HEK293 (cell line): ENCODE measurements around the gene CTCF.

ENCODE experiments used
- TCF7L2 ChIP-seq: IDR thresholded peaks from 2 replicates; pipeline ENCODE4 v1.6.1; 2011; ENCODE audit warnings: low read depth, mild to moderate bottlenecking, inconsistent platforms, low read length, moderate library complexity, borderline replicate concordance
- ZSCAN30 ChIP-seq: fragments of 450-650 bp; IDR thresholded peaks from 2 replicates; pipeline ENCODE4 v1.5.1; 2018; ENCODE audit warnings: missing biosample characterization, mild to moderate bottlenecking, missing genetic modification characterization, moderate library complexity
- TF ChIP-seq, protein P1 (sequence below): fragments of 450-650 bp; formaldehyde crosslinking; IDR thresholded peaks from 2 replicates; pipeline ENCODE4 v1.5.1; 2016; ENCODE audit warnings: missing biosample characterization, missing genetic modification characterization

DNA sequence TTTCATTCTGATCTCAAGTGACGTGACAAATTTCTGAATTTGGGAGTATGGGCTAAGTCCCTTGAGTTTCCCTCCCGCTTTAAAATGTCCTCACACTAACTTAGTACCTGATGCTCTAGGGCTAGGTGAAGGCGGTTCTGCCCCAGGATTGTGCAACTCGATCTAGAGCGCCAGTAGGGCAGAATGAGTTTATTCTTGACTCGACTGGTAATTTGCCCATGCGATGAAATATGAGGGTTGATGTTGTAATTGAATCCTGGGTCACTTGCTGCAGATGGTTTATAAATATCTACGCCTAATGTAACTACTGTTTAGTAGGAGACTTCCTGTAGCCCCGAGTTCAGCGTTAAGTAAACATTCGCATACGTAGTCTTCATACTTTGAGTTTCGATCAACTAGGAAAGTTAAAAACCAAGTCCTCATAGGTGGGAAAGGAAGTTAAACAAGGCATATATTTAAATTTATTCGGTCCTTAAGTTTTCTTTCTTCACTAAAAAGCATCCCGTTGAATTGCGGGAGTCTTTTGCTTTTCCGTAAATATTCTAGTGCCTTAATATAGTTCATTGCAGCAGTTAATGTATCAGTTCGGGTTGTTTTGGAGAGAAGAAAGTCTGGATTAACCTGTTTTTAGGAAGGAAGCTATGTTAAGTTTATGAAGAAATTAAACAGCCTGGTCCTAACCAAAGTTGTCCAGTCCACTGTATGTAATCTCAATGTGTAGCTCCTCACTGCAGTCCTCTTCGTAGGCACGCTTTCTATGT is 1.6 kb downstream of the CTCF start:
- TF ChIP-seq TCF7L2, result no peak
- TF ChIP-seq, protein P1, sequence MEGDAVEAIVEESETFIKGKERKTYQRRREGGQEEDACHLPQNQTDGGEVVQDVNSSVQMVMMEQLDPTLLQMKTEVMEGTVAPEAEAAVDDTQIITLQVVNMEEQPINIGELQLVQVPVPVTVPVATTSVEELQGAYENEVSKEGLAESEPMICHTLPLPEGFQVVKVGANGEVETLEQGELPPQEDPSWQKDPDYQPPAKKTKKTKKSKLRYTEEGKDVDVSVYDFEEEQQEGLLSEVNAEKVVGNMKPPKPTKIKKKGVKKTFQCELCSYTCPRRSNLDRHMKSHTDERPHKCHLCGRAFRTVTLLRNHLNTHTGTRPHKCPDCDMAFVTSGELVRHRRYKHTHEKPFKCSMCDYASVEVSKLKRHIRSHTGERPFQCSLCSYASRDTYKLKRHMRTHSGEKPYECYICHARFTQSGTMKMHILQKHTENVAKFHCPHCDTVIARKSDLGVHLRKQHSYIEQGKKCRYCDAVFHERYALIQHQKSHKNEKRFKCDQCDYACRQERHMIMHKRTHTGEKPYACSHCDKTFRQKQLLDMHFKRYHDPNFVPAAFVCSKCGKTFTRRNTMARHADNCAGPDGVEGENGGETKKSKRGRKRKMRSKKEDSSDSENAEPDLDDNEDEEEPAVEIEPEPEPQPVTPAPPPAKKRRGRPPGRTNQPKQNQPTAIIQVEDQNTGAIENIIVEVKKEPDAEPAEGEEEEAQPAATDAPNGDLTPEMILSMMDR, result no peak
- TF ChIP-seq ZSCAN30 (tag by site-specific recombination), result no peak
